HG02763 (cell line): Measurements from ENCODE around the gene TTBK2.

Experiments used
- ATAC-seq: cut with Tn5 transposase; IDR thresholded peaks from one replicate; pipeline ENCODE4 v1.9.1; 2021; ENCODE audit warnings: mild to moderate bottlenecking, moderate library complexity; ENCODE audit not compliant: unreplicated experiment

Gene TTBK2

GRCh38 chr15:42836251-42836650 lies 84.3 kb downstream of the TTBK2 start:
- ATAC-seq = no peak

- no peak for ATAC-seq
These were observed 88.0 kb downstream of the TTBK2 start for GRCh38 chr15:42832576-42832975.

- ATAC-seq = no peak
These were observed 94.2 kb downstream of the TTBK2 start for GRCh38 chr15:42826251-42826890.

GRCh38 chr15:42825599-42825998 lies 95.0 kb downstream of the TTBK2 start:
- no peak for ATAC-seq

DNA sequence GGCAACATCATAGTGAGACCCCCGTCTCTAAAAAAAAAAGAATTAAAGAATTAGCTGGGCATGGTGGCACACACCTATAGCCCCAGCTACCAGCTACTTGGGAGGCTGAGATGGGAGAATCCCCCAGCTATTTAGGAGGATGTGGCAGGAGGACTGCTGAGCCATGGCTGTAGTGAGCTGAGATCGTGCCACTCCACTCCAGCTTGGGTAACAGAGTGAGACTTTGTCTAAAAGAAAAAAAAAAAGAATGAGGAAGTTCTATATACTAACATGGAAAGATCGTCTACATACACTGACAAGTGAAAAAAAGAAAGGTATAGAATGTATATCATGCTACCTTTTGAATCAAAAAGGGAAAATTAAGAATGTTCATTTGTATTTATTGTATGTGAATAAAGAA lies 99.8 kb downstream of the TTBK2 start:
- no peak for ATAC-seq

GRCh38 chr15:42819786-42820185 lies 100.8 kb downstream of the TTBK2 start:
- ATAC-seq = no peak

GRCh38 chr15:42811433-42811832 lies 109.1 kb downstream of the TTBK2 start:
- ATAC-seq = no peak

GRCh38 chr15:42808913-42809312 lies 111.7 kb downstream of the TTBK2 start:
- ATAC-seq = no peak

- no peak for ATAC-seq
These were observed 115.3 kb downstream of the TTBK2 start for GRCh38 chr15:42805266-42805665.

GRCh38 chr15:42804739-42805138 lies 115.8 kb downstream of the TTBK2 start:
- ATAC-seq = no peak

- no peak for ATAC-seq
These were observed 117.1 kb downstream of the TTBK2 start for GRCh38 chr15:42803436-42803835.

GRCh38 chr15:42802168-42802567 lies 118.4 kb downstream of the TTBK2 start:
- ATAC-seq = no peak

DNA sequence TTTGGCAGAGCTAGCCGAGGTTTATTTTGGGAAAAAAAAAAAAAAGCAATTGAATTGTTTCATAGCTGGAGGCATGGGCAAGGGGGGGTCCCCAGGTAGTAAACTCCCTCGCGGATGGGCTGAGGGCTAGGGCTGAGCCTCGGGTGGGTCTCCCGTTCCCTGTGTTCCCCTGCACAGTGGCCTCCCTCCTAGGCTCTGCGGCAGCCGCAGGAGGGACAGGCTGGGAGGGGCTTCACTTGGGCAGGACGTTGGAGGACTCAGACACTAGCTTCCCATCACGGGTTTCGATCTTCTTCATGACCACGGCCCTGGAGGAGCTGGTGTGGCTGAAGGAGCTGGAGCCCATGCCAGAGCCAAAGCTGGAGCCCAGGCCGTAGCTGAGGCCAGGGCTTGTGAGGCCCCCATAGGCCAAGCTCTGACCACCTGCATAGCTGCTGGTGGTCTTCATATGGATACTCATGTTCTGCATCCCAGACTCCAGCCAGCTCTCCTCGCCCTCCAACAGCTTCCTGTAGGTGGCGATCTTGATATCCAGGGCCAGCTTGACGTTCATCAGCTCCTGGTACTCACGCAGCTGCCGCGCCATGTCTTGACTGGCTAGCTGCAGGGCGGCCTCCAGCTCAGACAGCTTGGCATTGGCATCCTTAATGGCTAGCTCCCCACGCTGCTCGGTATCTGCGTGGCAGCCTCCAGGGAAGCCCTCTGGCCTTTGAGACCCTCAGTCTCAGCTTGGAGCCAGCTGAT lies 119.7 kb downstream of the TTBK2 start:
- no peak for ATAC-seq

DNA sequence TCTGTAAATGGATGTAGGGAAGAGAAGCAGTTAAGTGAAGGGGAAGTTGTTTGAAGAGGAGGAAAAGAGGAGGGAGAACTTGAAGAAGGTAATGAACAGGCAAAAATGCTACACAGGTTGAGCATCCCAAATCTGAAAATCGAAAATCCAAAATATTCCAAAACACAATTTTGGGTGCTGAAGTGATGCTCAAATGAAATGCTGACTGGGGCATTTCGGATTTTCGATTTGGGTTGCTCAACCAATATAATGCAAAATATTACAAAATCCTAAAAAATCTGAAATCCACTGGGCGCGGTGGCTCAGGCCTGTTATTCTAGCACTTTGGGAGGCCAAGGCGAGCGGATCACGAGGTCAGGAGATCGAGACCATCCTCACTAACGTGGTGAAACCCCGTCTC lies 121.8 kb downstream of the TTBK2 start:
- ATAC-seq = no peak

- no peak for ATAC-seq
These were observed 123.4 kb downstream of the TTBK2 start for GRCh38 chr15:42796955-42797782.

DNA sequence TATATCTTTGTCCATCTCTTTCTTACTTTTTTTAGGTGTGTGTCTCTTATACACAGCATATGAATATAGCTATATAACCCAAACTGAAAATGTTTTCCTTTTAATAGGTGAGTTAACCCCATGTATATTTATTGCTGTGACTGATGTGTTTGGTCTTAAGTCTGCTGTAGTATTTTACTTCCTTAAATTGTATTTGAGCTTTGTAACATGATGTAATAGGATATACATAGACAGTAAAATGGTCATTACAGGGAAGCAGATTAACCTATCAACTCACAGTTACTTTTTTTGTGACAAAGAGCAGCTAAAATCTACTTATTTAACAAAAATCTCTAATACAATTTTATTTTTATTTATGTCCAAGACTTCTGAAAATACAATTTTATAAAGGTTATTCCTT lies 131.9 kb downstream of the TTBK2 start:
- no peak for ATAC-seq

- no peak for ATAC-seq
These were observed 133.6 kb downstream of the TTBK2 start for GRCh38 chr15:42786978-42787377.

GRCh38 chr15:42785569-42785968 lies 135.0 kb downstream of the TTBK2 start:
- no peak for ATAC-seq

DNA sequence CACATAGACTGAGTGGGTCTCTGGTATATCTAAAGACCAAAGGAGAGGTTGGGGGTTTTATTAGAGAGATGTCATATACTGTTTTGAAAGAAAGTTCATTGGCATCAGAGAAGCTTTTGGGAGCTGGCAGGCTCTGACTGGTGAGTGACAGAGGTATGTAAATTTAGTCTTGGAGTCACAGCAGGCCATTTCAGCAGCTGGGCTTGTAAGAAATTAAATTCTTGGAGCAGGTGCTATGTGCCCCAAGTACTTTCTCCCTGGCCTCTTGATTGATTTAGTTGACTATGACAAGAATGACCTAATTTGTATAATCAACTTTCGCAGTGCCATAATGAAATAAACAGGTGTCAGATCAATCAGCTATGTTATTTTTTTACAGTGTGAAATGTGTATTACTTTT lies 135.9 kb downstream of the TTBK2 start:
- no peak for ATAC-seq

GRCh38 chr15:42782716-42783115 lies 137.9 kb downstream of the TTBK2 start:
- ATAC-seq = no peak

DNA sequence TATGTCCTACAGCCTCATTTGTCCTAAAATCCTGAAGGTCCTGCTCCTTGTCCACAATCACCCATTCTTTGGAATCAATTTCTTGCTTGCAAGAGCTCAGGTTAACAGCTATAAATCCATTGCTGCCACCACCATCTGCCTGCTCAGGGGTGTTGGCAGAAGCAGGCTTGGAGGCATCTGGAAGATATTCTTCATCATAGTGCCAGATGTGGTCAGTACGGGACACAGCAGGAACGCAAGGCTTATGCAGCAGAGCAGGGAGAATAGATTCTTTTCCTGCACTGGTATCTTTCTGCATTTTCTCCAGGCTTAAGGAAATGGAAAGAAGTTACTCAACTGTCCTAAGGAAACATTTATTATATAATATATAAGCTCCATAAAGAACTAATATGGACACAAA lies 145.2 kb downstream of the TTBK2 start:
- ATAC-seq = no peak

GRCh38 chr15:42772901-42773300 lies 147.7 kb downstream of the TTBK2 start:
- no peak for ATAC-seq
